ENCODE results near the gene ZIC4.

Gene ZIC4

GRCh38 chr3:147389717-147390116, 16.6 kb downstream of the ZIC4 start:
- DNase-seq, result no peak

DNA sequence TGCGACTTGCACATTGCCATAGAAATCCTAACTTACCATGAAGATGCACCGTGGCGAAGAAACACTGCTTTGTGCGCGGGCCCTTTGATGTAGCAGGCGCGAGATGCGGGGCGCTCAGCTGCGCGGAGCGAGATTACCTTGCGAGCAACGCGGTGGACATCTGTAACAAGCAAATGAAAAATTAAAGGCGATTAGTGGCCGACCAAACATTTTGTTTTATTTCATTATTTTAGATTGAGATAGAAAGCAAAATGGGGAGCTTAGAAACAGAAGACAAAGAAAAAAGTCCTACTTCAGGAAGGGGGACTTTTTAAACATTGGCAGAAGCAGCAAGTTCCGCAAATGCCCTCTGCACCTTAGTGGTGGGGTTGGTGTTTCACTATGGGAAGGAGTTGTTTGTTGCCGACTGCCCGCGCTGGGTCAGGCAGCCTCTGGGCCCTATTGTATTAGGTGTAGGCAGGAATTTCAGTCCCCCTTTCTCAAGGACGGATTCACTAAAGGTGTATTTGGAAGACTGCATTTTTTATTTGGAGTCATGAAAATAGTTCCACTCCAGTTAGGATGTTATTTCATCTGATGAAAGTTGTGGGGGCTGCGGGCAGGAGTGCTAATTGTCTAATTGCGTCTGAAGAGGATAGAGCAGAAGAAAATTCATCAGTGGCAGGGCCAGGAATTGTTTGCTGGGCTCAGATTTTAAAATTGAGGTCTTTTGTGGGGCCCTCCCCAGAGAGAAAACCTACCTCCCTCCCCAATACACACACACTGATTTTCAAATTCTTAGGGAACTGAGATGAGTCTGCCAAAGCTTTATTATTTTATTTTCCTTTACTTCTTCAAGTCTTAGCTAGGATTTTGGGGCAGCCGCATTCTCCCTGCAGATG, 17.4 kb downstream of the ZIC4 start:
- no peak for DNase-seq

DNA sequence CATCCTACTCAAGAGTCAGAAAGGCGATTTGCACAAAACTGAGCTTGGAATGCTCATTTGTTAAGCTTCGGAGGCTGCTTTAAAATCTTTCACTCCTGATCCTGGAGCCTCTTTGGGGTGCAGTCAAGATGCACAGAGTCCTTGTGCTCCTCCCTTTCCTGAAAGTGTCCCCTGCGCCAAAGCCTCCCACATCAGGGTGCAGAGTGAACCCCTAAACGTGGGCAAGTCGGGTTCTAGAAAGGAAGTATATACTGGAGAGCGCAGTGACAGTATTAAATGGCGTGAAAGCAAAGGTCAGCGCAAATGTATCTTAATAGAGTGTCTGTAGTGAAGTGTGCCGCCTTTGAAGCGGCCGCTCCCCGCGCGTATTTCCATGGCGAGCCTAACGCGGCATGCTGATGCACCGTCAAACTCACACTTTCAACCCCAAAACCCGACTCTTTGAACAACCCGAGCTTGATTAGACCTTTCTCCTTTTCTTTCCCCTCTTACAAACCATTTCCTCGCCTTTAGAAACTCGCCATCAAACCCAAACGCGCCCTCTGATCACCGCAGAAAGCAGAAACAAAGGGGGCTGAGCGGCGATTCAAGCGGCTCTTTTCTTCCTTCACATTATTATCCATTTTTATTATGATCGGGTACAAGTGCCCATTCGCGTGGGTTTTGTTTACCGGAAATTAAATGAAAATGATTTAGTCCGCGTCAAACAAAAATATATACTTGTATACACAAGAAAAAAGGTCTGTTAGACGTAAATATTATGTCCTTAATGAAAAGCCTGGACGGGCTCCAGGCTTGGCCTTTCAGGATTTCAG, 18.3 kb downstream of the ZIC4 start:
- no peak for DNase-seq

DNA sequence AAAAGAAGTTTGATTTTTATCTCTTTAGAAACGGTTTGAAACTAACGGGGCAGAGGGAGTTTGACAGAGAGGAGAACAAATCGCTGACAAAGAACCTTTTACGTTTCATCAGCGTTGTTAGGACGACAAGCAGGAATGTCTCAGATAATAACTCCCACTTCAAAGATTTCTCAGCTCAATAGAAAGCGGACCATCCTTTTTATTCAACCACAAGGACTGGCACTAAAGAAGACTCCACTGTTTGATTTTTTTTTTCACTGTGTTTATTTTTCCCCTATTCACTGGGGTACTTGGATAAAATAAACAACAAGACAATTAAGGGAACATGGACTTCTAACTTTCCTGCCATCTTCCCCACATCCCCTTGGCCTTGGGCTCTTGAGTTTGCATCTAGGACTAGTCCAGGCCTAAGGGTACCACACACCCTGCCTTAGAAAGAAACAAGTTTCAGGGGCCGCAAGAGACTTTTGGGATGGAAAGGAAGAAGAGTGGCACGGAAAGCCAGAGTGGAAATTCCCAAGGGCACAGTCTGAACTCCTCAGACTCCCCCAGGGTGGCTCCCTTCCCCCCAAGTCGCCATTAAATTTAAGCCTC, 19.0 kb downstream of the ZIC4 start:
- DNase-seq, result no peak

DNA sequence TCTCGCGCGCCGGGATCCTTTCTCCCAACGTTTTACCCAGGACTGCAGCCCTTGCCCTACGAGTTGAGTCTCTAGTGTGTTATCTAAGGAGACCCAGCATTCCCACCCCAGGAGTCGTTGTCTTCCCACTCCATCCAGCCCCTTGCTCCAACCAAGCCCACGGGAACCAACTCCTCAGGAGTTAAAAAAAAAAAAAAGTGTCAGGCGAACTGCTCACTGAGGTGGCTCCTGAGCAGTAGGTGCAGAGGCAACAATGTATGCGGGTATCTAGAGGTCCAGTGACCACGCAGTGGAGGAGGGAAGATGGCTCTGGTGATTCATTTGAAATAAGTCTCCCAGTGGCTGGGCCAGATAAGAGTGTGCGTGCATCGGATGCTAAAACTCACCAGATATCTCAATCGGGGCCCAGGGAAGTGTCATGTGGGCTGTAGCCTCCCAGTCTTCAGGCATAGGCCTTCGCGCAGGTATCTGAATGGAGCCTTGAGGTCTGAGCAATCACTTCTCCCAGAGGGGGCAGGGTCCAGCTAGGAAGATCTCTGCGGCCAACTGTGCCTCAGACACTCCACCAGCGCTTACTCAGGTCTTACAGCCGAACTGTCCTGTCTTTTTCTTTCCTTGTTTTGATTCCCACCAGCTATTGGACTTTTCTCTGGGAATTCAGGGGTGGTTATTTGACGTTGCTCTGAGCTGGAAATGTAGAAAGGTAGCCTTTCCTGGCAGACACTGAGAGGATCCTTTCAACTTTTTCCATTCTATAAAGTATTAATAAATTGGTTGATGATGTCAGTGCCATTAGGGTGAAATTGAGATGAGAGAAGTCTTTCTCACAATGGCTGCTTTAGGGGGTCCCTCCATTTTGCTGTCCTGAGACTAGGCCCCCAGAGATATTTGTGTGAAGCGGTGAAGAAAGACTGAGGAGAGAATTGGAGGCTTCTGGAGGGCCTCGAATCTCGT, 21.0 kb downstream of the ZIC4 start:
- DNase-seq, result no peak

DNA sequence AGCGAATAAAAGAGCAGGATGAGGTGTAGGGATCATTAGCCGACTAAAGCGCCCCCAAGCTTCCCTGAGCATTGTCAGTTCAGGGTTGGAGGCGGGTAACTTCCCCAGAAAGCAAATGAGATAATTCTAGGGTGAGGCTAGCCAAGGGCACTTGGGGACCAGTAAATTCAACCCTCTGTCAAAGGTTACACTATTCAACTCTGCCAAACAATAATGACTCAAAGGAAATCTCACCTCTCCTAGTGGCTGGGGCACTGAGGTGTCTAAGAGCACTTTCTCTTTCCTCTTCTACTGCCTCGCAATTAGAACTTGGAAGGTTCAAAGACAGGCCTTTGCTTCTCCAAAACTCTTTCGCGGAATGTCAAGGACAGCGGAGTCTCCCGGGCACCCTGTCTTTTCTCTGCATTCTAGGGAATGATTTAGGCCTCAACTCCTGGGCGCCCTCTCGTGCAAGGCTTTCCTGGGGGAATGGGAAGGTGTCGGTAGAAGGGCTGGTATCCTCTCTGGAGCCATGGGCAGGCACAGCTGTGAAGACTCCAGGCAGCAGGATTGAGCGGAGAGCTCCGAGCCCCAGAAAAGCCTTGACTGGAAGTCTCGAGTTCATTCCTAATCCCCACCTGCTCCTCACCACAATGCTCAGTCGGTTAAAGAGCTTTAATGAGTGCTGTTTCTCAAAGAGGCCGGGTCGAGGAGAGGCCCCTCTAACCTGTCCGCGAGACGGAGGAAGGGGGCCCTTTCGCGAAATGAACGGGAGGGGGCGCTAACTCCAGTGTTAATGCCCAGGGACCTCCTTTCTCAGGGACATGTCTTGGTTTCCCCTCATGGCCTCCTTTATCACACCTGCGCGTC, 21.9 kb downstream of the ZIC4 start:
- no peak for DNase-seq

DNA sequence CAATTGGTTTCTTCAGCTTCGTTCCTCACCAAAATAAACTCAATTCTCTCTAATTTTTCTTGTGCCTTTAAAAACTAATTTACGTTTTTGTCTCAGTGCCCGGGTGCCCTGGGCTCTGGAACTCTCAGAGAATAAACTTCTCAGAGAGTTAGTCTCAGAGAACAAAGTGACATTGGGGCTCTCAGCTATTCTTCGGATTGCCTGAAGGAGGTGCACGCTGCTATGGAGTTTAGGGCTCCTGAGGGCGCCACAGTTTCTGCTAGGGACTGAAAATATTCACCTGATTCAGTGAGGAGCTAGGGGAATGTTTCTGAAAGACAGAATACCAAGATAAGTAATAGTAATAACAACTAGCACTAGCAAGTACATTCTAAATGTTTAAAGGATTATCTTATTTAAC, 22.7 kb downstream of the ZIC4 start:
- DNase-seq, result no peak

DNA sequence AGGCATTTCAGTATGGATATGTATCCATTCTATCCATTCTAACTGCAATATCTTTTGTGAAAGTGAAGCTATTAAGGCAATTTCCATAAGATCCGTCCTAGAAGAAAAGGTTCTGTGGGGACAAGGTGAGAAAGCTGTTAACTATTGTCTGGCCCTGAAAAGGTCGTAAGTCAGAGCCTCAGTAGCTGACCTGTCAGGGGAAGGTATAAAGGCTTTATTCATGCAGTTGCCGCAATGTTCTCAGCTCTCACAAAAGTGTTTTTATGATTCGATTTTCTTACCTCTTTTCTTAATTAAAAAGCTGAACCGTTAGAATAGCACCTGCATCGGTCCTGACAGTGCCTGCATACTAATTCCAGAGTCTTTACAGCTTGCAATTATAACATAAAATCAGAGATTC, 24.7 kb downstream of the ZIC4 start:
- no peak for DNase-seq

DNA sequence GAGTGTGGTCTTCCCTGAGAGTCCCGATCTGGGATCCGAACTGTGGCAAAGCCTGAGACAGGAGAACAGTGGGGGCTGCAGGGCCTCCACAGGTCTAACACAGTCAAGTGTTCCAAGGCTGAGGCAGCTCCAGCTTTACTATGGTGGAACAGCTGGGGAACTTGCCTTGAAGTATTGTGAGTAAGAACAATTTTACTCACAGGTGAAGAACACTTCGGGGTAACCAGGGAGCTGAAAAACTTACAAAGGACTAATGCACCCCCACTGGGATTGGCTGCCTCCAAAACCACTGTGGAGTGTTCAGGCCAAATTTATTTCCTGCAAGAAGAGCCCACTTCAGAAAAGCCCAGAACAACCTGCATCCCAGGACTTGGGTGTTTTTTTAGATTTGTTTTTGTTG, 25.4 kb downstream of the ZIC4 start:
- no peak for DNase-seq

GRCh38 chr3:147380387-147380951, 25.9 kb downstream of the ZIC4 start:
- no peak for DNase-seq

DNA sequence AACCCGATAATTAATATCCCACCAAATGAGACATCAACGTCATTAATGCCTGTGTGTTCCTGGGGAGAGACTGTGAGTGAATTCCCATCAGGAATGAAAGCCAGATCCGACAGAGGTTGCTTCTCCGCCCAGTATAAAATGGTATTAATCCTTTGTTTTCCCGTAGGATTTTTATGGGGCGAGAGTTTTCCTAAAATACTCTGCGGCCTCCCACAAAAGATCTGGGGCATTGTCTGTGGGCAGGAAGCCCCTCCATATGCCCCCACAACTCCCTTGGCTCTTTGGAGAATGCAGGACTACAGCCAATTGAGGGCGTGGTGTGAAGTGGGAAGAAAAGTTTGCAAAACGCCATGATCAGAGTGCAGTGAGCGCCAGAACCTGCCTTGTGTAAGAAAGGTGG, 26.7 kb downstream of the ZIC4 start:
- no peak for DNase-seq

GRCh38 chr3:147377412-147378367, 28.7 kb downstream of the ZIC4 start:
- DNase-seq, result no peak

- DNase-seq, result no peak
These were observed 33.0 kb downstream of the ZIC4 start for GRCh38 chr3:147373301-147373700.

GRCh38 chr3:147372525-147373027, 33.8 kb downstream of the ZIC4 start:
- no peak for DNase-seq

DNA sequence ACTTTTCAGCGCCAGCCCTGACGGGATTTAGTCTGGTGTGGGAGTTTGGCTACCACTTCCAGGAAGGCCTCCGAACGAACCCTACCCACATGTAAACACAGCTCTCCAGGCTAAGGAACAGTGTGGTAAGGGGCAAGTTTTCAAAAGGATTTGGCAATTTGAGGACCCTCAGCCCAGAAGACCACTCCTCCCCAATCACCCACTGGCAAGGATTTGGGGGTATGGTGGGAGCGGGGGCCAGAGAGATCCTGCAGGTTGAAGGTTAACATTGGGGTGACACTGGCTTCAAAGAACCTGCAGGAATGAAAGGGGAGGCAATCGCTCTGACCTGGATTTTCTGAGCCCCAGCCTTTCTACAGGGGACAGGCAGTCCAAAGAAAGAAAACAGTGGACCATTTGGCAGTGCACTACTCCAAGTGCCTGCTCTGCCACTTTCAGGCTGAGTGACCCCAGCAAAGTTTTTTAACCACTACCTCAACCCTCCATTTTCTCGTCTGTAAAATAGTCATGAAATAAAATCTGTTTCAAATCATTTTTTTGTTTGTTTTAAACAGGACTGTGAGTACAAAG, 34.5 kb downstream of the ZIC4 start:
- DNase-seq, result no peak

- DNase-seq, result no peak
These were observed 35.2 kb downstream of the ZIC4 start for GRCh38 chr3:147371140-147371539.

DNA sequence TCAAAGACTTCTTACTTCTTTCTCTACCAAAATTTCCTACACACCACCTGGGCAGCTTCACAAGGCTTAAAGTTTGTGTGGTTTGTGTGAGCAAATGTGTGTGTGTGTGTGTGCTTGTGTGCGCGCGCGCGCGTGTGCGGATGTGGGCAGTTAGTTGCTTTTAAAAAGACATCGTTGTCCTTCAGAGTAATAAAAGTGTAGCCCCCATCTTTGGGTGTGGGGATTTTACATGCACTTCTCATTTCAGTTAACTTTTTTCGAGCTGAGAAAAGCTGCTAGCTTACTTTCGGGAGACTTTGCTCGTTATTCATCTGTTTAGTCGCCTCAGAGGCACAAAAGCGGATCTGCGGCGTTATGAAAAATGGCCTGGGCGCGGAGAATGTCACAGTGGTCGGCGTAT, 36.0 kb downstream of the ZIC4 start:
- DNase-seq, result no peak

- no peak for DNase-seq
These were observed 36.7 kb downstream of the ZIC4 start for GRCh38 chr3:147369661-147370123.

- DNase-seq, result no peak
These were observed 37.1 kb downstream of the ZIC4 start for GRCh38 chr3:147369231-147369630.
